Lower lobe of right lung (tissue), 2 donors: ENCODE measurements around the gene SGMS1. TPM values are rescaled to one million over a fixed set of nuclear protein-coding genes. Genes with fewer than 3 reads are reported as not detected.

Experiments used
- ATAC-seq, 2 donors: fragments of 200-7000 bp; cut with Tn5 transposase; one replicate each; pipeline ENCODE4 v1.9.1; 2020 to 2022; ENCODE audit warnings: mild to moderate bottlenecking in 2 of 2, moderate library complexity in 2 of 2
- DNase-seq: peaks from one replicate; pipeline ENCODE4 v3.0.0-alpha.2; 2020
- H3K27ac ChIP-seq: fragments of 200-600 bp; one replicate; pipeline ENCODE4 v1.8.0; 2022
- H3K27me3 ChIP-seq: fragments of 200-600 bp; one replicate; pipeline ENCODE4 v1.8.0; 2022; ENCODE audit warnings: low read depth
- H3K36me3 ChIP-seq: fragments of 200-600 bp; one replicate; pipeline ENCODE4 v1.8.0; 2022; ENCODE audit warnings: mild to moderate bottlenecking
- H3K4me1 ChIP-seq: fragments of 200-600 bp; one replicate; pipeline ENCODE4 v1.8.0; 2022
- H3K4me3 ChIP-seq: fragments of 200-600 bp; one replicate; pipeline ENCODE4 v1.8.0; 2022; ENCODE audit warnings: mild to moderate bottlenecking
- H3K9me3 ChIP-seq: fragments of 200-600 bp; one replicate; pipeline ENCODE4 v1.8.0; 2022
- intact Hi-C: fragments of 100-400 bp; cut with DNase I; formaldehyde crosslinking; loops from one replicate; pipeline ENCODE4 v1.11.0; 2022
- total RNA-seq: library from RNA; stranded (reverse); fragmentation: NEBNext Ultra II Directional; extraction: Animal tissue kit (Norgen Biotek cat#: 25700); gene quantifications from one replicate; pipeline ENCODE4 v1.2.1, GENCODE V29; 2021
- TF ChIP-seq, protein P1 (sequence below): fragments of 200-600 bp; IDR thresholded peaks from one replicate; pipeline ENCODE4 v1.8.0; 2022; ENCODE audit warnings: antibody characterized with exemption, mild to moderate bottlenecking
- donor health status: DM: no; HTN: yes; CAD: no; lungs with severe emphysema.

The SGMS1 gene
- total RNA-seq, 1 donor from 2014 or later, result 72.3 TPM

DNA sequence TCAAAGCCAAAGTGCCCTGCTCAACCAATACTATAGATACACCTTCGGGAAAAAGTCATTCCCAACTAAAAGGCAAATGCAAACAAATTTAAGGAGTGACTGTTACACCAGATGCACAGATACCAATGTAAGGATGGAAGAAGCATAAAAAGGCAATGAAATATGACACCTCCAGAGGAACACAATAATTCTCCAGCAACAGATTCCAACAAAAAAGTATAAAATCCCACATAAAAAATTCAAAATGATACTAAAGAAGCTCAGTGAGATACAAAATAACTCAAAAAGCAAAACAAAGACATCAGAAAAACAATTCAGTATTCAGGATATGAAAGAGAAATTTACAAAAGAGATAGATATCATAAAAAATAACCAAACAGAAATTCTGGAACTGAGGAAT is 328.4 kb downstream of the SGMS1 start:
- no peak for ATAC-seq
- Histone ChIP-seq H3K27me3 (no peaks in the 10 kb centered on the region), H3K36me3 (no peaks in the 10 kb centered on the region), H3K9me3 (peaks cover 6% of the 10 kb centered on the region), H3K4me3 (no peak overlapping the region), H3K4me1 (no peaks in the 10 kb centered on the region), H3K27ac (no peak overlapping the region)
- intact Hi-C loops, result no loop called here
- DNase-seq, result no peak
- TF ChIP-seq, protein P1, sequence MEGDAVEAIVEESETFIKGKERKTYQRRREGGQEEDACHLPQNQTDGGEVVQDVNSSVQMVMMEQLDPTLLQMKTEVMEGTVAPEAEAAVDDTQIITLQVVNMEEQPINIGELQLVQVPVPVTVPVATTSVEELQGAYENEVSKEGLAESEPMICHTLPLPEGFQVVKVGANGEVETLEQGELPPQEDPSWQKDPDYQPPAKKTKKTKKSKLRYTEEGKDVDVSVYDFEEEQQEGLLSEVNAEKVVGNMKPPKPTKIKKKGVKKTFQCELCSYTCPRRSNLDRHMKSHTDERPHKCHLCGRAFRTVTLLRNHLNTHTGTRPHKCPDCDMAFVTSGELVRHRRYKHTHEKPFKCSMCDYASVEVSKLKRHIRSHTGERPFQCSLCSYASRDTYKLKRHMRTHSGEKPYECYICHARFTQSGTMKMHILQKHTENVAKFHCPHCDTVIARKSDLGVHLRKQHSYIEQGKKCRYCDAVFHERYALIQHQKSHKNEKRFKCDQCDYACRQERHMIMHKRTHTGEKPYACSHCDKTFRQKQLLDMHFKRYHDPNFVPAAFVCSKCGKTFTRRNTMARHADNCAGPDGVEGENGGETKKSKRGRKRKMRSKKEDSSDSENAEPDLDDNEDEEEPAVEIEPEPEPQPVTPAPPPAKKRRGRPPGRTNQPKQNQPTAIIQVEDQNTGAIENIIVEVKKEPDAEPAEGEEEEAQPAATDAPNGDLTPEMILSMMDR, result no peak

DNA sequence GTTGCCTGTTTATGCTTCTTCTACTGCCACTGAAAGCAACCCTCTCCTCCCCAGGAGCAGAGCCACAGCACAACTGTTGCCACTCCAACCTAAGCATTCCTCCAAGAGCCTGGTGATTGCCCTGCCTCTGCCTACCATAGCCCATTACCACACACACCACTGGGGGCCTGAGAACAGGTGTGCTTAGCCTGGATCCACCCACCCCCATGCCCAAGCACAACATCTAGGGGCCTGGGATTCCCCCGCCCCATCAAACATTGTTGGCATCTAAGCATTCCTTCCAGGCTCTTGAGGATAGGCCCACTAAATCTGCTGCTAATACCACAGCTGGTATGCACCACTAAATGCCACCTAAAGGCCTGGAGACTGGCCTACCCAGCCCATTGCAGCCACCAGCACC is 329.2 kb downstream of the SGMS1 start:
- Histone ChIP-seq H3K27me3 (no peaks in the 10 kb centered on the region), H3K4me3 (no peak overlapping the region), H3K36me3 (no peaks in the 10 kb centered on the region), H3K9me3 (peaks cover 6% of the 10 kb centered on the region), H3K4me1 (no peaks in the 10 kb centered on the region), H3K27ac (no peak overlapping the region)
- intact Hi-C loops, result no loop called here
- peak in 1 of 2 donors; percentile 13 for ATAC-seq
- DNase-seq, result no peak
- TF ChIP-seq, protein P1, result no peak

DNA sequence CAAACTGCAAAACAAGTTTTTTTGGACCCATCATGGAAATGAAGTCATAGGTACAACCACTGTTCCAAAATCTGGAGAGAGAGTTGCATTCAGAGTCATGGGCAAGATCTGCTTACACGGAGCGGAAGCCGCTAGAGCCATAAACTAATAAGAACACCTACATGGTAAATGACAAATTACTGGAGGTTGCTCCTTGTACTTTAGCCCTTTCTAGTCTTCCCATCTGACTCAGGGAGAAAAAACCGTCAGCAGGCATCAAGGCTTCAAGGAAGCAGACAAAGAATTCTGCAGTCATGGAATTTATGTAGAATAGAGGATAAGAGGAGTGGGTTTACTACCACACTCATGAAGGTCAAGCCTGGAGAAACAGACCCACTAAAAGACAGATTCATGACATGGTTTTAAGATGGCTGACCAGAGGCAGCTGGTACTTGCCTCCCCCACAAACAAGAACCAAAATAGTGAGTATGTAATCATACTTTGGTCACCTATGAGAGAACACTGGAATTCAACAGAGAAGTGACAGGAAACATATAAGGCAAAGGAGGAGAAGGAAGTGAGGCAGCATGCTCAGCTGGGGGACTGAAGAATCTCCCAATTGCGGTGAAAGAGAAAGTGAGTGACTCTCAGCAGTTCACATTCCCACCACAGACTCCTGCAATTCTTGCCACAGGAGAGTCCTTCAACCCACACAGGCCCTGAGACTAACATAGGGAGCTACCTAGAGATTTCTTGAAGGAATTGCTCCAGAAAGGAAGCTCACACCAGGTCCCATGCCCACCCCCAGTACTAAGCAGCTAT is 330.0 kb downstream of the SGMS1 start:
- TF ChIP-seq, protein P1, result no peak

DNA sequence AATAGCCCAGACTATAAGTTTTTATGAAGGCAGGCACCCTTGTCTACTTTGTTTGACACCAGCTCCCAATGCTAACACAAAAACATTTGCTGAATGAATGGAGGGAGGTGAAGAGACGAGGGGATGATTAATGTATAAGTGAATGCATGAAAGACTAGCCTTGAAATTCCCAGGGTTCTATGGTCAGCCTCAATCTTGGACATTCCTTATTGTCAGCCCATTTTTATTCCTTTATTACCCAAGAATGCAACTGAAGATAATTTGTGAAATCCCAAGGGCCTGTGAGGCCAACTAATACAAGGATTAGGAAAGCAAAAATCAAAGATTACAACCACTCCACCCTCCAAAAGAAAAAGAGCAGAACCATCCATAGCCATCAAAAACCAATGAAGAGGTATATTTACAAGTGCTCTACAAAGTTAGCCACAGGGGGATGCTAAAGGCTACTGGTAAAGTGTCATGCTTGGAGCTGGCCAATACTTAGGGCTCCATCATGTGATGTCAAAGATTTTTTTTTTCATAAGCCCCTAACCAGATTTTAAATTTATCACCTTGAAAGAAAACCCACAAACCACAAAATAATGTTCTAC is 332.4 kb downstream of the SGMS1 start:
- H3K27me3 ChIP-seq, result no peaks in the 10 kb centered on the region
- TF ChIP-seq, protein P1, result peak; percentile 22
- no peak for ATAC-seq
- H3K4me1 ChIP-seq, result peaks cover 8% of the 10 kb centered on the region
- H3K9me3 ChIP-seq, result no peaks in the 10 kb centered on the region
- H3K36me3 ChIP-seq, result no peaks in the 10 kb centered on the region
- H3K4me3 ChIP-seq, result no peak overlapping the region
- no peak for DNase-seq
- intact Hi-C loops, result no loop called here
- no peak overlapping the region for H3K27ac ChIP-seq

More for the DNA sequence above, 330.0 kb downstream of the SGMS1 start:
- Histone ChIP-seq H3K9me3 (peaks cover 6% of the 10 kb centered on the region), H3K4me1 (no peaks in the 10 kb centered on the region), H3K36me3 (no peaks in the 10 kb centered on the region), H3K27ac (no peak overlapping the region), H3K4me3 (no peak overlapping the region), H3K27me3 (no peaks in the 10 kb centered on the region)
- ATAC-seq (peak; percentile 23 to 24), DNase-seq (no peak)
- intact Hi-C loops, result no loop called here

DNA sequence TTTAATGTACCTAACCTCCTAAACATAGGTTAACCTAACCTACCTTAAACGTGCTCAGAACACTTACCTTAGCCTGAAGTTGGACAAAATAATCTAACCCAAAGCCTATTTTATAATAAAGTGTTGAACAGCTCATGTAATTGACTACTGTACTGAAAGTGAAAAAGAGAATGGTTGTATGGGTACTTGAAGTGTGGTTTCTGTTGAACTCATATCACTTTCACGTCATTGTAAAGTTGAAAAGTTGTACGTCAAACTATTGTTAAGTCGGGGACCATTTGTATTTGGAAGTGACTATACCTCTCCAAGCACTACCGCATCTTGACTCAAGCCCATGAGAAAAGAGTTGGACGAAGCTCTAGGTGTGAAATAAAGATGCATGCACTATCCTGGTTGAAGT is 334.6 kb downstream of the SGMS1 start:
- Histone ChIP-seq H3K9me3 (no peaks in the 10 kb centered on the region), H3K4me3 (no peak overlapping the region), H3K36me3 (no peaks in the 10 kb centered on the region), H3K27me3 (no peaks in the 10 kb centered on the region), H3K4me1 (peaks cover 8% of the 10 kb centered on the region), H3K27ac (no peak overlapping the region)
- intact Hi-C loops, result no loop called here
- ATAC-seq, result no peak
- TF ChIP-seq, protein P1, result no peak
- DNase-seq, result no peak
